Chondrocyte (in vitro differentiated cells): ENCODE data around the gene RIT1. TPM values are rescaled to one million over a fixed set of nuclear protein-coding genes. Genes with fewer than 3 reads are reported as not detected.
A peak's percentile ranks its signal among the peaks of the same experiment; 100 is the strongest.

Experiments
- DNase-seq: peaks from one replicate; pipeline ENCODE4 v3.0.0; 2021; ENCODE audit warnings: mixed read lengths, low spot score
- H3K27ac Mint-ChIP-seq: one replicate; pipeline ENCODE4 v1.8.0; 2021; ENCODE audit warnings: mild to moderate bottlenecking, moderate library complexity, mixed read lengths; ENCODE audit not compliant: unreplicated experiment
- H3K27me3 Mint-ChIP-seq: 2 replicates; pipeline ENCODE4 v1.8.0; 2021; ENCODE audit warnings: low read depth, mixed read lengths
- H3K36me3 Mint-ChIP-seq: 2 replicates; pipeline ENCODE4 v1.8.0; 2021; ENCODE audit warnings: low read depth, mixed read lengths
- H3K4me1 Mint-ChIP-seq: 2 replicates; pipeline ENCODE4 v1.8.0; 2021; ENCODE audit warnings: low read depth, mild to moderate bottlenecking, mixed read lengths
- H3K4me3 Mint-ChIP-seq: one replicate; pipeline ENCODE4 v1.8.0; 2021; ENCODE audit warnings: mild to moderate bottlenecking, moderate library complexity, mixed read lengths; ENCODE audit not compliant: unreplicated experiment
- H3K9me3 Mint-ChIP-seq: 2 replicates; pipeline ENCODE4 v1.8.0; 2021; ENCODE audit warnings: low read depth, mixed read lengths
- total RNA-seq: library from RNA; stranded (reverse); gene quantifications from 3 replicates; pipeline ENCODE4 v1.2.1, GENCODE V29; 2021
- TF ChIP-seq, protein P1 (sequence below): fragments of 200-600 bp; sonication (generic); IDR thresholded peaks from 2 replicates; pipeline ENCODE4 v1.5.0; 2021; ENCODE audit warnings: antibody characterized with exemption, mild to moderate bottlenecking, moderate library complexity

The RIT1 gene
- total RNA-seq, 1 donor from 2014 or later: 51.4 TPM

DNA sequence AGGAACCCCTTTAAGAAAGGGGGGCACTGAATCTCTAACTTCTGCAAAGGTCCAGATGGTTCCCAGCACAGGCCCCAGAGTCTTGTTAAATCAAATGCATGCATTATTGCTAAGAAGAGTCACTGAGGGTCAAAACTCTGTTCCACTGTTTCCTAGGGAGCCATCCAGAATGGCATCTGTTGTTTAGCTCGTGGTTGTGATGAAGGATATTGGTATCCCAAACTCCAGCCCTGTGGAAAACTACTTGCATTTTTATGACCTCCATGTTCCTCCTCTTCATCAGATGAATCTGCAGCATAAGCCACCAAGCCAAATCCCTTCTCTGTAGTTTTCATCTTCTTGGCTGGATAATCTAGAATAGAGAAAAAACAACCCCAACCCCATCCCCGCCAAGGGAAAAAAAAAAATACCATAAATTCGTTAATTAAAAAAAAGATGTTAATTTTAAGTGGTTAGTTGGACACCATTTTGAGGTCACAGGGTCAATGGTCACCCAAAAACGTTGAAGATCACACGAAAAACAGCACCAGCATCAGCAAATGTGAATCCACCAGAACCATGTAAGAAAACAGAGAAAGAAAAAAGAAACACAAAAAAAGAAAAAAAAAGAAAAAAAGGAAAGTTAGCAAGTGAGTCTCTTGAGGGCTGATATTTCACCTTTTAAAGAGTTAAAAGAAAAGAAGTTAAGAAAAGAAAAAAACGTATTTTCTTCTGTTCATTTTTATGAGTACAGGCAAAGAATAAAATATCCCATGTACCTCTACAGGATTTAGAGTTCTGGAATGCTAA lies 3.0 kb upstream of the RIT1 start:
- peak overlapping the region; percentile 34 for H3K27ac Mint-ChIP-seq
- TF ChIP-seq, protein P1, sequence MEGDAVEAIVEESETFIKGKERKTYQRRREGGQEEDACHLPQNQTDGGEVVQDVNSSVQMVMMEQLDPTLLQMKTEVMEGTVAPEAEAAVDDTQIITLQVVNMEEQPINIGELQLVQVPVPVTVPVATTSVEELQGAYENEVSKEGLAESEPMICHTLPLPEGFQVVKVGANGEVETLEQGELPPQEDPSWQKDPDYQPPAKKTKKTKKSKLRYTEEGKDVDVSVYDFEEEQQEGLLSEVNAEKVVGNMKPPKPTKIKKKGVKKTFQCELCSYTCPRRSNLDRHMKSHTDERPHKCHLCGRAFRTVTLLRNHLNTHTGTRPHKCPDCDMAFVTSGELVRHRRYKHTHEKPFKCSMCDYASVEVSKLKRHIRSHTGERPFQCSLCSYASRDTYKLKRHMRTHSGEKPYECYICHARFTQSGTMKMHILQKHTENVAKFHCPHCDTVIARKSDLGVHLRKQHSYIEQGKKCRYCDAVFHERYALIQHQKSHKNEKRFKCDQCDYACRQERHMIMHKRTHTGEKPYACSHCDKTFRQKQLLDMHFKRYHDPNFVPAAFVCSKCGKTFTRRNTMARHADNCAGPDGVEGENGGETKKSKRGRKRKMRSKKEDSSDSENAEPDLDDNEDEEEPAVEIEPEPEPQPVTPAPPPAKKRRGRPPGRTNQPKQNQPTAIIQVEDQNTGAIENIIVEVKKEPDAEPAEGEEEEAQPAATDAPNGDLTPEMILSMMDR: no peak
- peaks cover 28% of the 10 kb centered on the region for H3K4me1 Mint-ChIP-seq
- H3K36me3 Mint-ChIP-seq: peaks cover 33% of the 10 kb centered on the region
- H3K27me3 Mint-ChIP-seq: no peaks in the 10 kb centered on the region
- no peaks in the 10 kb centered on the region for H3K9me3 Mint-ChIP-seq
- H3K4me3 Mint-ChIP-seq: no peak overlapping the region
- no peak for DNase-seq

DNA sequence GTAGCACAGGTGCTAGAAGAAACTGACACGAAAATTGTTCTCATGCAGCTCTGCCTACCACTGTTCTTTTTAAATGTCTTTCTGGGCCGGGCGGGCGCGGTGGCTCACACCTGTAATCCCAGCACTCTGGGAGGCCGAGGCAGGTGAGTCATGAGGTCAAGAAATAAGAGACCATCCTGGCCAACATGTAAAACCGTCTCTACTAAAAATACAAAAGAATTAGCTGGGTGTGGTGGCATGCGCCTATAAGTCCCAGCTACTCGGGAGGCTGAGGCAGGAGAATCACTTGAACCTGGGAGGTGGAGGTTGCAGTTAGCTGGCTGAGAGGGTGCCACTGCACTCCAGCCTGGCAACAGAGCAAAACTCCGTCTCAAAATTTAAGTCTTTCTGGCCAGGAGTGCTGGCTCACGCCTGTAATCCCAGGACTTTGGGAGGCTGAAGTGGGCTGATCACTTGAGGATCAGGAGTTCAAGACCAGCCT lies 947 bp upstream of the RIT1 start:
- Mint-ChIP-seq H3K9me3 (no peaks in the 10 kb centered on the region), H3K4me1 (peaks cover 30% of the 10 kb centered on the region), H3K27me3 (no peaks in the 10 kb centered on the region), H3K27ac (peak overlapping the region; percentile 99), H3K4me3 (no peak overlapping the region), H3K36me3 (peaks cover 24% of the 10 kb centered on the region)
- TF ChIP-seq, protein P1: no peak
- no peak for DNase-seq

DNA sequence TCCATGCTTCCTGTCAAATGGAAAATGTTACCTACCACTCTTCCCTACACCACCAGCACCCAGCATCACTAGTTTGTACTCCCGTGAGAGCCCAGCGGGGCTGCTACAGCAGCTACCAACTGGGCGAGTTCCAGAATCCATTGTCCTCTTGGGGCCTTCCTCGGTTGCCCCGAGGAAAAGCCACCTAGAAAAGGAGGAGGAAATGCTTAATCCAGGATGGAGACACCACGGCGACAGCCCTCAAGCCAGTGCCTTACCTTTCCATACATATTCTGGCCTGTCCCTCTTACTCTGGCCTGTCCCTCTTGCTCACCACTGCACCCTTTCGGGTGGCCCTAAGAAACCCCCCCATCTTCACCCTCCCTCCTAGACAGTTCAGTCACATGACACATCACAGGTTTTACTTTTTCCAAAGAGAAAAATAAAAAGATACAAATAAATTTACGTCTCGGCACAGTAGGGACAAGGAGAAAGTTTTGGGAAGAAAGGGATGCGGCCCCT lies 478 bp downstream of the RIT1 start:
- H3K4me3 Mint-ChIP-seq: peak overlapping the region; percentile 87
- H3K4me1 Mint-ChIP-seq: peaks cover 30% of the 10 kb centered on the region
- H3K27ac Mint-ChIP-seq: peak overlapping the region; percentile 99
- no peaks in the 10 kb centered on the region for H3K9me3 Mint-ChIP-seq
- H3K27me3 Mint-ChIP-seq: no peaks in the 10 kb centered on the region
- H3K36me3 Mint-ChIP-seq: peaks cover 16% of the 10 kb centered on the region
- no peak for DNase-seq
- TF ChIP-seq, protein P1: peak; percentile 42

DNA sequence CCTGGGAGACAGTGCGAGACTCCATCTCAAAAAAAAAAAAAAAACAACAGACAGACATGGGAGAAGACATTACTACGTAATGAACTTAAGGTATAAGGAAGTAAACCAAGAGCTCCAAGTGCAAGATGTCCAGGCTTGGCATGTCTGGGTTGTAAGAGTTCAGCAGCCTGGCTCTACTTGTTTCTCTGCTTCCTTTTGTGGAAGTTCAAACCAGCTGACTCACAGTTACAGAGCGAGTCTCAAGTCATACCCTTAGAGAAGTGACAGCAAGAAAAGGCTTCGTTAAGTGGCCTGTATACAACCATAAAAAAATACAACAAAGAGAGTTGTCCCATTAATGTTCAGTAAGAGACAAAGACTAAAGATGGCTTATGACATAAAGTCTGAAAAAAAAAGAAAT lies 1.3 kb downstream of the RIT1 start:
- Mint-ChIP-seq H3K4me3 (peak overlapping the region; percentile 87), H3K4me1 (peaks cover 28% of the 10 kb centered on the region), H3K27me3 (no peaks in the 10 kb centered on the region), H3K27ac (peak overlapping the region; percentile 99), H3K9me3 (no peaks in the 10 kb centered on the region), H3K36me3 (peaks cover 14% of the 10 kb centered on the region)
- no peak for DNase-seq
- TF ChIP-seq, protein P1: no peak

DNA sequence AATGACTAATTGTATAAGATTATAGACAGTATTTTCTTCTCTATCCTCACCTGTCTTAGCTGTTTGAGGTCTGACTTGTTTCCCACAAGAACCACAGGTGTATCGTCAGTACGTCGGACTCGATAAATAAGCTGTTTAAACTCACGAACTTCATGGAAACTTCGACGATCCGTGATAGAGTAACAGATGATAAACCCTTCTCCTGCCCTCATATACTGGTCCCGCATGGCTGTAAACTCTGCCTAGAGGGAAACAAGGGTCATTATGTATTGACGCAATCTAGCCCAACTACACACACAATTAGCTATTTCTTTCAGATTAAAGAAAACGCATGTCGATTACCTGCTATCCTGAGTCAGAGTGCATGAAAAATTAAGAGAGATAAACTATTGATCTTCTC lies 6.9 kb downstream of the RIT1 start:
- no peak for DNase-seq
- Mint-ChIP-seq H3K4me1 (peaks cover 2% of the 10 kb centered on the region), H3K36me3 (peaks cover 29% of the 10 kb centered on the region), H3K27ac (no peak overlapping the region), H3K27me3 (no peaks in the 10 kb centered on the region), H3K9me3 (no peaks in the 10 kb centered on the region), H3K4me3 (no peak overlapping the region)
- TF ChIP-seq, protein P1: no peak
